ENCODE data around the gene PACRG.

Gene PACRG

DNA sequence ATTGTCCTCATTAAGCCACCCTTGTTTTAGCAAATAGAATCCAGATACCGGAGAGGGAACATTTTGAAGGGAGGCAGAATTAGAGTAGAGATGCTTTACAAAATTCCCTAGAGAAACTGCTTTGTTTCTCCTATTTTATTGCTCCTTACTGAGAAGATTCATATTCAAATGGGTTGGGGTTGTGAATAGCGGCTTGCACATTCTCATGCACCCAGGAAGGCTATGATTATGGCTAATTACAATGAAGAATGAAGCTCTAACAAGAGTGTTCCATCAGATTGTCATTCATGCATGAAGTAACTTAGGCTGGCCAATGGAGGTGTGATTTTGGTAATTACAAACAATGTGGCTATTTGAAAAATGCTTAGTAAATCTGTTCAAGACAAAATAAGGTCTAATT is 129.6 kb downstream of the PACRG start:
- no peaks in the 10 kb centered on the region for H3K9me3 ChIP-seq
- no peak overlapping the region for H3K27ac ChIP-seq
- H3K4me3 ChIP-seq (ENCODE audit: low read depth in 1 of 2, low read length in 1 of 2), result no peak overlapping the region
- no peaks in the 10 kb centered on the region for H3K27me3 ChIP-seq
- TF ChIP-seq, protein P1, sequence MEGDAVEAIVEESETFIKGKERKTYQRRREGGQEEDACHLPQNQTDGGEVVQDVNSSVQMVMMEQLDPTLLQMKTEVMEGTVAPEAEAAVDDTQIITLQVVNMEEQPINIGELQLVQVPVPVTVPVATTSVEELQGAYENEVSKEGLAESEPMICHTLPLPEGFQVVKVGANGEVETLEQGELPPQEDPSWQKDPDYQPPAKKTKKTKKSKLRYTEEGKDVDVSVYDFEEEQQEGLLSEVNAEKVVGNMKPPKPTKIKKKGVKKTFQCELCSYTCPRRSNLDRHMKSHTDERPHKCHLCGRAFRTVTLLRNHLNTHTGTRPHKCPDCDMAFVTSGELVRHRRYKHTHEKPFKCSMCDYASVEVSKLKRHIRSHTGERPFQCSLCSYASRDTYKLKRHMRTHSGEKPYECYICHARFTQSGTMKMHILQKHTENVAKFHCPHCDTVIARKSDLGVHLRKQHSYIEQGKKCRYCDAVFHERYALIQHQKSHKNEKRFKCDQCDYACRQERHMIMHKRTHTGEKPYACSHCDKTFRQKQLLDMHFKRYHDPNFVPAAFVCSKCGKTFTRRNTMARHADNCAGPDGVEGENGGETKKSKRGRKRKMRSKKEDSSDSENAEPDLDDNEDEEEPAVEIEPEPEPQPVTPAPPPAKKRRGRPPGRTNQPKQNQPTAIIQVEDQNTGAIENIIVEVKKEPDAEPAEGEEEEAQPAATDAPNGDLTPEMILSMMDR (IDR thresholded peaks at IDR 0.05), result no peak
- no peaks in the 10 kb centered on the region for H3K36me3 ChIP-seq
- no peaks in the 10 kb centered on the region for H3K4me1 ChIP-seq (ENCODE audit: control insufficient read depth in 1 of 2, insufficient read depth in 1 of 2, low read depth in 1 of 2, low read length in 1 of 2)

GRCh38 chr6:162862462-162862861 is 134.7 kb downstream of the PACRG start:
- Histone ChIP-seq H3K9me3 (no peaks in the 10 kb centered on the region), H3K27ac (no peak overlapping the region), H3K27me3 (no peaks in the 10 kb centered on the region), H3K36me3 (no peaks in the 10 kb centered on the region), H3K4me3 (ENCODE audit: low read depth in 1 of 2, low read length in 1 of 2) (no peak overlapping the region), H3K4me1 (ENCODE audit: control insufficient read depth in 1 of 2, insufficient read depth in 1 of 2, low read depth in 1 of 2, low read length in 1 of 2) (no peaks in the 10 kb centered on the region)
- TF ChIP-seq, protein P1 (IDR thresholded peaks at IDR 0.05), result no peak

DNA sequence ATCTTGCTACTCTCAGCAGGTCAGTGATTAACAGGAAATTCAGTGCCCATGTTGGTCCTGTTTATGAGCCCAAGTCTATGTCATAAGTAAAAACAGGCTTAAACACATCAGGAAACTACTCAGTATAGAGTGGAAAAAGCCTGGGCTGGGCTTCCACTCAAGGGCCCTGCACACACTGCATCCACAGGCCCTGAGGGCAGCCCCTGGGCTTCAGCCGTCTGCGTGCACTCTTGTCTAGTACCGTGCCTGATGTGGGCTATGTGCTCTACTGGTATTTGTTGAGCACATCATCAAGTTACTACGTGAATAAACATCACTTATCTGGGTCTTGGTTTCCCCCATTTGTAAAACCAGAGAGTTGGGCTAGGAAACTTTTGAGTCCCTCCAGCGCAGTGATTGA is 135.2 kb downstream of the PACRG start:
- TF ChIP-seq, protein P1 (IDR thresholded peaks at IDR 0.05), result no peak
- Histone ChIP-seq H3K4me1 (ENCODE audit: control insufficient read depth in 1 of 2, insufficient read depth in 1 of 2, low read depth in 1 of 2, low read length in 1 of 2) (no peaks in the 10 kb centered on the region), H3K36me3 (no peaks in the 10 kb centered on the region), H3K4me3 (ENCODE audit: low read depth in 1 of 2, low read length in 1 of 2) (no peak overlapping the region), H3K9me3 (no peaks in the 10 kb centered on the region), H3K27ac (no peak overlapping the region), H3K27me3 (no peaks in the 10 kb centered on the region)

DNA sequence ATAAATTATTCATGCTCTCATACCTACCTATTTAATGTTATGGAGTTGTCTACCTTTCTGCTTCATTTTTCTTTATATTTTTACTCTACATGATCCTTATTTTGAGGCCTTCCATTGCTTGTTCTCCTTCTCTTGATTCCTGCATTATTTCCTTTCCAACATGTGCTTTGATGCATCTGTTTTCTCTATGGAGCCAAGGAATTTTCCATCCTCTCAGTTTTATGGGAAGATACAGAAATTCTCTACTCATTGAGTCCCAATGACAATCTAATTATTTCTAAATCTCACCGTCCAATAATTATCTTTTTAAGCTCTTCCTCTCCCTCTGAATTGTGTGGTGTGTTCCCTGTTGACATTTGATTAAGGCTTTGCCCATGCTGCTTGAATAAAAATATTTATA is 136.0 kb downstream of the PACRG start:
- Histone ChIP-seq H3K27ac (no peak overlapping the region), H3K4me3 (ENCODE audit: low read depth in 1 of 2, low read length in 1 of 2) (no peak overlapping the region), H3K9me3 (no peaks in the 10 kb centered on the region), H3K36me3 (no peaks in the 10 kb centered on the region), H3K4me1 (ENCODE audit: control insufficient read depth in 1 of 2, insufficient read depth in 1 of 2, low read depth in 1 of 2, low read length in 1 of 2) (no peaks in the 10 kb centered on the region), H3K27me3 (no peaks in the 10 kb centered on the region)
- TF ChIP-seq, protein P1 (IDR thresholded peaks at IDR 0.05), result no peak

- TF ChIP-seq, protein P1 (IDR thresholded peaks at IDR 0.05), result no peak
- H3K4me1 ChIP-seq (ENCODE audit: control insufficient read depth in 1 of 2, insufficient read depth in 1 of 2, low read depth in 1 of 2, low read length in 1 of 2), result no peaks in the 10 kb centered on the region
- no peaks in the 10 kb centered on the region for H3K27me3 ChIP-seq
- H3K4me3 ChIP-seq (ENCODE audit: low read depth in 1 of 2, low read length in 1 of 2), result no peak overlapping the region
- no peak overlapping the region for H3K27ac ChIP-seq
- H3K9me3 ChIP-seq, result no peaks in the 10 kb centered on the region
- H3K36me3 ChIP-seq, result no peaks in the 10 kb centered on the region
Measured at GRCh38 chr6:162864911-162865310, 137.1 kb downstream of the PACRG start.

GRCh38 chr6:162866656-162867055 is 138.9 kb downstream of the PACRG start:
- H3K9me3 ChIP-seq, result no peaks in the 10 kb centered on the region
- H3K36me3 ChIP-seq, result no peaks in the 10 kb centered on the region
- TF ChIP-seq, protein P1 (IDR thresholded peaks at IDR 0.05), result no peak

More at GRCh38 chr6:162866656-162867055, 138.9 kb downstream of the PACRG start:
- Histone ChIP-seq H3K27me3 (no peaks in the 10 kb centered on the region), H3K4me3 (ENCODE audit: low read depth in 1 of 2, low read length in 1 of 2) (no peak overlapping the region), H3K4me1 (ENCODE audit: control insufficient read depth in 1 of 2, insufficient read depth in 1 of 2, low read depth in 1 of 2, low read length in 1 of 2) (no peaks in the 10 kb centered on the region), H3K27ac (no peak overlapping the region)

Data from neutrophil (primary cell).